ENCODE data around the gene MYCBP2.

- TF ChIP-seq POLR2A (IDR thresholded peaks at IDR 0.05) (no peak), CTCF (IDR thresholded peaks at IDR 0.05) (no peak)
These were observed 325.4 kb downstream of the MYCBP2 start for GRCh38 chr13:77001540-77001939.

Data from tibial nerve (tissue), 3 donors.